GM21390 (cell line): ENCODE results near the gene SFMBT2.

Source experiments
- ATAC-seq: cut with Tn5 transposase; IDR thresholded peaks from one replicate; pipeline ENCODE4 v1.9.1; 2021; ENCODE audit not compliant: unreplicated experiment

SFMBT2 gene

GRCh38 chr10:7426349-7426748 is 15.5 kb upstream of the SFMBT2 start:
- no peak for ATAC-seq

- no peak for ATAC-seq
These were observed 14.9 kb upstream of the SFMBT2 start for GRCh38 chr10:7425691-7426090.

- no peak for ATAC-seq
These were observed 14.1 kb upstream of the SFMBT2 start for GRCh38 chr10:7424919-7425318.

DNA sequence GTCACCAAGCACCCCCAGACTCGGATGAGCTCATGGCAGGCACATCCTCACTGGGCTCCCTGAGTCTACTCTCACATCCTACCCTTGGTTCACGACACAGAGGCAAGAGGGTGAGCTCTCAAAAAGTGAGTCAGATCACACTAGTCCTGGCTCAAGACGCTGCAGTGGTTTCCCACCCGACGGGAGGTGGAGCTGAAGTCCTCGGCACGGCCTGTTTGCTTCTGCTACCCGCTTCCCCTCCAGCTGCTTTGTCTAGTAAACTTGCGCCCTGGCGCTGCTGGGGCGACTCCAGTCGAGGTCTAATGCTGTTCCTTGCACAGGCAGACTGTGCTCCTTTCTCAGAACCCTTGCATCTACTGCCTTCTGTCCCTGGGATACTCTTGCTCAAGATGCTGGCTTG is 13.5 kb upstream of the SFMBT2 start:
- no peak for ATAC-seq

DNA sequence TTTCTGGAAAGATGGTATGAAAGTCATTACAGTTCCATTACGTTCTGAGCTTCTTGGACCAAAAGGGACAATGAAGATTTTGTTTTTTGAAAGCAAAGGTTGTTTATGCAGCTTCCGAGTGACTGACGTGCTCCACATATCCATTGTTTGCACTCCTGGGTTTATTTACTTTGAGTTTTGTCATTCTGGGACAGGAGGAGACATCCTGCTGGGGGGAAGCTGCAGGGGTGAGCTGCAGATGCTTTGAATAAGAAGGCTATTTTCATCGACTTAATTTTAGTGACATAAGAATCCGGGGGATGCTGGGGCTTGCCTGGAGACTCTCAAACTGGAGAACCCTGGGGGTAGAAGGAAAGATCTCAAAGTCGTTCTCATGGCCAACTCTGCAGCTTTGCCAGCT is 12.7 kb upstream of the SFMBT2 start:
- ATAC-seq, result no peak

- no peak for ATAC-seq
These were observed 10.7 kb upstream of the SFMBT2 start for GRCh38 chr10:7421526-7421925.

DNA sequence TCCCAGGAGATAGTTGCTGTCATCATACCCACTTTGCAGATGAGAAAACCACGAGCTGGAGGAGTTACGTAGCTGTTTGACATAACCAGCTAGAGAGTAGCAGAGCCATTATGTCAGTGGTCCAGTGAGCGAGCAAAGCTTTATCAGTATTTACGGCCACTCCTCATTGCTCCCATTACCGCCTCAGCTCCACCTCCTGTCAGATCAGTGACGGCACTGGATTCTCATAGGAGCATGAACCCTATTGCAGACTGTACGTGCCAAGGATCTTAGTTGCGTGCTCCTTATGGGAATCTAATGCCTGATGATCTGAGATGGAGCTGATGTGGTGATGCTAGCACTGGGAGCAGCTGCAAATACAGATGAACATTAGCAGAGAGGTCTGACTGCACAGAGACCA is 9.2 kb upstream of the SFMBT2 start:
- ATAC-seq, result no peak

- no peak for ATAC-seq
These were observed 7.0 kb upstream of the SFMBT2 start for GRCh38 chr10:7417807-7418206.

DNA sequence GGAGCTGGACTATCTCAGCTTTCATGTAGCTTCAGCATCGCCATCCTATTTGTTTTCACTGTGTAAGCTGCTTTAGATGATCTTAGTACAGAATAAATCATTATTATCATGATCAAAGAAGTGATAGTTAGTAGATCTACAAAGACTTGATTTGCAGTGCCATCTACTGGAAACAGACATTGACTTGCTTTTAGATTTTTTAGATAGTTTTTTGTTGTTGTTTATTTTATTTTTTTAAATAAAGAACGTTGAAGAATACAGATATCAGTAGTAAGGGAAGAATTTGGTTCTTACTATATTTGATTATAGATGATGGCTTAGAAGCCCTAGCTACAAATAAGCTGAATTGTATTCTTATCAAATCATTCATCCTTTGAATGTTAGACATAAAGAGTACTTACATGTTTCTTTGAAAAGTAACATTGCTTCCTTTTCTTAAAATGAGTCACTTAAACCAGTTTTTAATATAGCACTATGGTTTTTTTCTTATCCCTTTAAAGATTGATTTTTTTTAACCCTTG is 6.3 kb upstream of the SFMBT2 start:
- ATAC-seq, result no peak

- no peak for ATAC-seq
These were observed 3.9 kb upstream of the SFMBT2 start for GRCh38 chr10:7414766-7415165.

DNA sequence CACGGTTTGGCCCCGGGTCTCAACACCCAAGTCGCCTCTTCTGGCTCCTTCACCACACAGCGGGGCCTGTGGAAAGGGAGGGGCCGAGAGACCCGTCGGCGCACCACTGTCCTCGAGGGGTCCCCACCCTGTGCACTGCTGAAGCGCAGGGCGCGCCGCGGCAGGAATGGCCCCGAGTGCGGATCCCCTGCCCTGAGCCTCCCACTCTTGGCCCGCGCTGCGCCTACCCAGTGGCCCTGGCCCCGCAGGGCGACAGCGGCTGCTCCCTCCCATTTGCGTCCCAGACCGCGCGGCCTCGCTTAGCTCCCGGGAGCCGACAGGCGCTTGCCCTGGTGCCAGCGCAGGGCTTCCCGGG is 2.1 kb upstream of the SFMBT2 start:
- ATAC-seq, result no peak

GRCh38 chr10:7412237-7412927 is 1.5 kb upstream of the SFMBT2 start:
- ATAC-seq, result no peak

- no peak for ATAC-seq
These were observed 866 bp upstream of the SFMBT2 start for GRCh38 chr10:7411671-7412128.

DNA sequence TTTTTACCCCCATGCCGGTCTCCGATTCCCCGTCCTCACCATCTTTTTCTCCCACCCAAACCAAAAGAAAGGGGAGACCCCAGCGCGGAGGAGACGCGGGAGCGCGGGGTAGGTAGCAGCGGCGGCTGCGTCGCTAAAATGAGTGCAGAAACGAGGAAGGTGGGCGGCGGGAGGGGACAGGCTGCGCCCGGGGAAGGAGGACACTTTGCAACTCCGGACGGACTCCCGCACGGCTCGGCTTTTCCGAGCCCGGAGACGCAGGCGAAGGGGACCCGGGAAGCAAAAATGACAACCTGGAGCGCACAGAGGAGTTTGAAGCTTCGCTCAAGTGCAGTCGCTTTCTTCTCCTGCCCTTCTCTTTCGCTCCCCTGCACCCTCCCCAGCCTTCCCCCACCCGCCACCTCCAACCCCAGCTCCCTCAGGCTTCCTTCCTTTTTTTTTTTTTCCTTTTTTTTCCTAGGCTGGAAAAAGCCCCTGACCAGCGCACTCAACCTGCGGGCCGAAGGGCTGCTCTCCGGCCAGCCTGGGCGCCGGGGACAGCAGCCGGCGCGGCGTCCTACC is 453 bp downstream of the SFMBT2 start:
- no peak for ATAC-seq

- ATAC-seq, result no peak
These were observed 1.1 kb downstream of the SFMBT2 start for GRCh38 chr10:7409732-7410168.

GRCh38 chr10:7409045-7409731 is 1.6 kb downstream of the SFMBT2 start:
- peak; percentile 38 for ATAC-seq

DNA sequence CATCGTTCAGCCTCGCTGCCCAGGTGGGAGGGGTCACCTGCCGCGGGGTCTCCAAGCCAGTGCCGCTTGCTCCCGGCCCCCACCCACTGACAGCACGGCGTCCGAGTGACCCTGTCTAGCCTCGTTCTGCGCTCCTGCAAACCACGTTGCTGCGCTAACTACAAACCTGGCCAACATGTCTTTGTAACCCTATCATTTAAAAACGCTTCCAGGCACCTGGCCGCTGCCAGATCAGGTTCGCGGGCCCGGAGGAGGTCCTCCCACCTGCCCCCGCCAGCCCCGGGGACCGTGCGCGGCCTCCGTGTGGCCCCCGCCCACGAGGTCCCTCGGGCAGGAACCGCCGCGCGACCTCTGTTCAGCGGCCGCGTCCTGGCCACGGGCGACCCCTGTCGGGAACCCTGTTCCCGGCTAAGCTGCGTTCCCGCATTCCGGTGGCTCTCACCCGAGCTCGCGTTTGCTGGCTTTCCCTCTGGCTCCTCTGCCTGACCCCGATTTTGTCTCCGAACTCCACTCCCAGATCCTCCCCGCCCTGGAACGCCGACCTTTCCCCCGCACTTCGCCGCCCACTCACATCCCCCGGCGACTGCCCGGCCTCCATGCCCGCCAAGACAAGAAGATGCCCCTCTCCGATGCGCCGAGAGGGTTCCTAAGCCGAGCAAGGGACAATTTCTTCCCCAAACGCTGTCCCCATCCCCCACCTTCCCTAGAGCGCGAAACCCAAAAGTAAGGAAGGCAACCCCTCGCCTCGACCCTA is 2.4 kb downstream of the SFMBT2 start:
- no peak for ATAC-seq

DNA sequence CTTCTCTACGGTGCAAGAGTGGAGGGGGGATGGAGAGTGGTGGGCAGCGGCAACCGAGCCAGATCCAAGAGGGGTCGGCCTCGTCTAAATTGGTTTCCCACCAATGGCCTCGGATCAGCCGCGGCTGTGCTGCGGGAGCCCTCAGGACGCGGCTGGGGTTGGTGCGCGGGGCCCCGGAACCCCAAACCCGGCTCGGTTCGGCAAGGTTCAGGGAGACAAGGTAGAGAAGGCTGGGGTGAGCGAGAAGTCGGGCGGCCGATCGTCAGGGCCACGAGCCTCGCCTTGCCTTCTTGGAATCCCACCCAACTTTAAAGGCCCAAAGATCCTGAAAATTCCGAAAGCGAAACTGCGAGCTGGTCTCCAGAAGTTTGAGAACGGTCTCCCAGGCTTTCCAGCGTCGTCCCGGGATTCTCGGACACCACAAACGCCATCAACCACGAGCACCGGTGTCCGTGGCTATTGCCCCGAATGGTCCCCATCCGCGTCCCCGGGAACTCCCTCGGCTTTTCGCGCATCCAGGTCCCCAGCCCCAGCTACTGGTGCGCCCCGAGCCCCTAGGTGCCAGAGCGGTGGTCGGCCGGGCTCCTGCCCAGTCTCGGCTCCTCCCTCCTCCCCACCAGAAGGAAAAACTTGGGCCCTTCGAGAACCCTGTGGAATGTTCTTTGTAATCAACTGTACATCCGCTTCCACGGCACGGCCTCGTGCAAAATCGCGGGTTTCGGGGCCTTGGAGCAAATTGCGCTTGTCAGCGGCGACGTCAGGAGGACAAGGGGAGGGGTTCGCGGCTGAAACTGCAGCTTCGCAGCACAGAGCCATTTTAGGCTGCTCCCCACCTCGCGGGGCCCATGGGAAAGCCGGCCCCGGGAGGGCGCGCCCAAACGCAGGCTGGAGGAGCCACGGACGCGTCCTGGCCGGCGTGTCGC is 3.2 kb downstream of the SFMBT2 start:
- no peak for ATAC-seq

DNA sequence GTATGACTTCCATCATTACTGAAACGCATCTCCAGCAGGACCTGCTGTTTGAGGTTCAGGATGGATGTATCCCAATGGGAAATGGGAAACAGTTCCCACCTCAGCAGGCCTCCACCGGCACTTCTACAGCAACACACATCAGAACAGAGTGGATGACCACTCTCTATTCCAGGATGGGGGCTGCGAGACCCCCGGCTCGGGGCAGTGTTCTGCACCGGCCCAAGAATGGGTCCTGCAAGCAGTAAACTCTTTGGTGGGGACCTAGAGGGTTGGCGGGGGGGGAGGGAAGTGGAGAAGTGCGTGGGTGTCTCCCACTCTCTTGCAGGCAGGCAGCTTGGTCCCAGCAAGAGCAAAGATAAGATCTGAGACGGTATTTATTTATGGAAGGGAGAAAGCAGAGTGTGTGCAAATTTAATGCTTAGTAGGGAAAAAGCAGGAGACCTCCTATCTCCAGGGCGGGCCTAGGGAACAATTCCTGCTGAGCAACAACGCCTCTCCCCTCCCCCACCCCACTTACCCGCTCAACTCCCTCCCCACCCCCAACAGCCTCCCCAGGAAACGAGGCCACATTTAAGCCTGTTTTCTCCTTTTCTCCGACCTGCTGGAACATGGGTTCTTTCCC is 4.0 kb downstream of the SFMBT2 start:
- no peak for ATAC-seq

GRCh38 chr10:7405637-7406036 is 5.2 kb downstream of the SFMBT2 start:
- ATAC-seq, result no peak
